Activated CD4-positive, alpha-beta T cell treated with anti-CD3 and anti-CD28 coated beads for 1 hour (primary cell): ENCODE measurements around the gene DCUN1D2.

ENCODE experiments used
- DNase-seq: peaks from one replicate; pipeline ENCODE4 v3.0.0-alpha.2; 2020

Gene DCUN1D2

GRCh38 chr13:113420833-113421600 lies 69.5 kb downstream of the DCUN1D2 start:
- DNase-seq: no peak

- no peak for DNase-seq
Measured at GRCh38 chr13:113420232-113420631, 70.3 kb downstream of the DCUN1D2 start.

- no peak for DNase-seq
Measured at GRCh38 chr13:113419531-113420193, 70.8 kb downstream of the DCUN1D2 start.

- no peak for DNase-seq
Measured at GRCh38 chr13:113418722-113419049, 71.8 kb downstream of the DCUN1D2 start.

GRCh38 chr13:113417836-113418721 lies 72.4 kb downstream of the DCUN1D2 start:
- DNase-seq: no peak

GRCh38 chr13:113417008-113417751 lies 73.3 kb downstream of the DCUN1D2 start:
- no peak for DNase-seq

- no peak for DNase-seq
Measured at GRCh38 chr13:113415825-113416224, 74.7 kb downstream of the DCUN1D2 start.

GRCh38 chr13:113415032-113415431 lies 75.5 kb downstream of the DCUN1D2 start:
- no peak for DNase-seq

- DNase-seq: no peak
Measured at GRCh38 chr13:113414335-113414734, 76.2 kb downstream of the DCUN1D2 start.

- no peak for DNase-seq
Measured at GRCh38 chr13:113413898-113414282, 76.6 kb downstream of the DCUN1D2 start.

- no peak for DNase-seq
Measured at GRCh38 chr13:113413178-113413897, 77.2 kb downstream of the DCUN1D2 start.

- DNase-seq: no peak
Measured at GRCh38 chr13:113412440-113412839, 78.1 kb downstream of the DCUN1D2 start.

- no peak for DNase-seq
Measured at GRCh38 chr13:113411216-113412023, 79.1 kb downstream of the DCUN1D2 start.

GRCh38 chr13:113410472-113411201 lies 79.9 kb downstream of the DCUN1D2 start:
- no peak for DNase-seq

GRCh38 chr13:113408562-113408961 lies 81.9 kb downstream of the DCUN1D2 start:
- no peak for DNase-seq

- DNase-seq: no peak
Measured at GRCh38 chr13:113407531-113408393, 82.7 kb downstream of the DCUN1D2 start.

GRCh38 chr13:113407103-113407530 lies 83.4 kb downstream of the DCUN1D2 start:
- no peak for DNase-seq

GRCh38 chr13:113406321-113407102 lies 84.0 kb downstream of the DCUN1D2 start:
- DNase-seq: no peak
